HepG2 (cell line): ENCODE data around the gene MYO18B. TPM values are rescaled to one million over a fixed set of nuclear protein-coding genes. Genes with fewer than 3 reads are reported as not detected.

Experiments
- ATAC-seq: fragments of 200-7000 bp; cut with Tn5 transposase; 3 replicates; pipeline ENCODE4 v1.9.1; 2020; ENCODE audit warnings: mild to moderate bottlenecking, moderate library complexity
- BruUV-seq: library from RNA; stranded (reverse); fragments of 400-500 nt; replicated peaks from 2 replicates; lab custom pipeline; 2021; lab: Mats Ljungman, UMichigan
- CTCF ChIA-PET: fragments of 300-600 bp; formaldehyde crosslinking; extraction: SDS; loops from one replicate; lab custom pipeline; 2021; ENCODE audit warnings: low total read pairs, inconsistent platforms, low intra/inter-chr PET ratio; lab: Yijun Ruan, JAX
- POLR2A ChIA-PET: fragments of 350-600 bp; sonication (Branson Sonifier 250); formaldehyde crosslinking; loops from one replicate; lab custom pipeline; 2020; ENCODE audit warnings: antibody characterized with exemption, inconsistent platforms; lab: Yijun Ruan, JAX
- DNase-seq: peaks from one replicate; pipeline ENCODE4 v3.0.0-alpha.2; 2015; ENCODE audit warnings: low spot score
- FAIRE-seq: peaks from 3 replicates; lab custom pipeline; 2011; peaks lifted over from hg19 to GRCh38; lab: Jason Lieb, UNC
- H2AFZ ChIP-seq: one replicate; pipeline ENCODE4 v1.6.1; 2011; ENCODE audit warnings: low read length, inconsistent platforms
- H3K27ac ChIP-seq: fragments of 300-600 bp; 3 replicates; pipeline ENCODE4 v1.8.0; 2011; ENCODE audit warnings: mixed run types, mild to moderate bottlenecking, mixed read lengths, low read length, inconsistent platforms; ENCODE audit not compliant: insufficient read depth; ENCODE audit errors: extremely low read length
- H3K27me3 ChIP-seq, 2 experiments: fragments of 200-600 bp in 1 of 2; 2 replicates in 1 of 2; 3 replicates in 1 of 2; pipeline versions ENCODE4 v1.6.0 to v1.8.0; 2011; ENCODE audit warnings: low read length in 2 of 2, mild to moderate bottlenecking in 2 of 2, moderate library complexity in 2 of 2, inconsistent platforms in 1 of 2; ENCODE audit not compliant: insufficient read depth in 2 of 2, control insufficient read depth in 1 of 2
- H3K36me3 ChIP-seq, 2 experiments: fragments of 200-600 bp in 1 of 2; replicated peaks in 1 of 2; 2 replicates in 1 of 2; 3 replicates in 1 of 2; pipeline versions ENCODE4 v1.5.1 to v1.8.0; 2011; ENCODE audit warnings: low read length in 2 of 2, inconsistent platforms in 1 of 2; ENCODE audit not compliant: insufficient read depth in 2 of 2, control insufficient read depth in 1 of 2
- H3K4me1 ChIP-seq: 2 replicates; pipeline ENCODE4 v1.5.1; 2012; ENCODE audit warnings: low read length, inconsistent platforms; ENCODE audit not compliant: insufficient read depth
- H3K4me2 ChIP-seq: 2 replicates; pipeline ENCODE4 v1.6.0; 2011; ENCODE audit warnings: low read depth, low read length, inconsistent platforms
- H3K4me3 ChIP-seq, 3 experiments: fragments of 200-600 bp in 1 of 3; sonication (generic), shearing (Covaris generic) in 1 of 3; replicated peaks in 1 of 3; 2 replicates each; pipeline ENCODE4 v1.5.1; 2011 to 2016; ENCODE audit warnings: low read length in 3 of 3, inconsistent platforms in 2 of 3, low read depth in 2 of 3, mild to moderate bottlenecking in 2 of 3, control low read depth in 1 of 3, mixed read lengths in 1 of 3; ENCODE audit not compliant: insufficient read depth in 1 of 3
- H3K79me2 ChIP-seq: one replicate; pipeline ENCODE4 v1.6.1; 2011; ENCODE audit warnings: low read length, inconsistent platforms; ENCODE audit not compliant: insufficient read depth
- H3K9ac ChIP-seq: 2 replicates; pipeline ENCODE4 v1.6.0; 2011; ENCODE audit warnings: mild to moderate bottlenecking, low read depth, low read length, inconsistent platforms; ENCODE audit not compliant: insufficient read depth
- H3K9me3 ChIP-seq: 2 replicates; pipeline ENCODE4 v1.5.1; 2012; ENCODE audit warnings: mild to moderate bottlenecking, low read length
- H4K20me1 ChIP-seq: 2 replicates; pipeline ENCODE4 v1.6.0; 2011; ENCODE audit warnings: inconsistent platforms, mild to moderate bottlenecking, low read length, moderate library complexity; ENCODE audit not compliant: insufficient read depth
- BCL3 ChIP-seq: sonication (generic); formaldehyde crosslinking; IDR thresholded peaks from 2 replicates; pipeline ENCODE4 v1.5.1; 2020; ENCODE audit warnings: mild to moderate bottlenecking, missing genetic modification reagents, moderate library complexity
- GTF2F1 ChIP-seq: fragments of 150-350 bp; IDR thresholded peaks from 2 replicates; pipeline ENCODE4 v1.6.1; 2014; ENCODE audit warnings: low read length
- GZF1 ChIP-seq: sonication (generic); formaldehyde crosslinking; IDR thresholded peaks from 2 replicates; pipeline ENCODE4 v1.5.1; 2020; ENCODE audit warnings: mild to moderate bottlenecking, missing genetic modification reagents
- HOXA5 ChIP-seq: sonication (generic); formaldehyde crosslinking; IDR thresholded peaks from 2 replicates; pipeline ENCODE4 v1.4.0; 2020; ENCODE audit warnings: missing genetic modification reagents
- KLF12 ChIP-seq: sonication (generic); formaldehyde crosslinking; IDR thresholded peaks from 2 replicates; pipeline ENCODE4 v1.4.0; 2020; ENCODE audit warnings: missing genetic modification reagents, borderline replicate concordance
- NR0B2 ChIP-seq: sonication (generic); formaldehyde crosslinking; IDR thresholded peaks from 2 replicates; pipeline ENCODE4 v1.4.0; 2020; ENCODE audit warnings: mild to moderate bottlenecking, missing genetic modification reagents
- PHF21A ChIP-seq: sonication (generic); formaldehyde crosslinking; IDR thresholded peaks from 2 replicates; pipeline ENCODE4 v1.5.0; 2020; ENCODE audit warnings: mild to moderate bottlenecking, missing genetic modification reagents
- PREB ChIP-seq: sonication (generic); formaldehyde crosslinking; IDR thresholded peaks from 2 replicates; pipeline ENCODE4 v1.4.0; 2020; ENCODE audit warnings: missing genetic modification reagents
- SOX6 ChIP-seq, 2 experiments: fragments of 450-650 bp in 1 of 2; sonication (generic) in 1 of 2; formaldehyde crosslinking in 1 of 2; IDR thresholded peaks; 2 replicates each; pipeline versions ENCODE4 v1.4.0 to v1.6.1; 2017 to 2020; ENCODE audit warnings: antibody characterized with exemption in 1 of 2, mild to moderate bottlenecking in 1 of 2, missing genetic modification reagents in 1 of 2
- TBX2 ChIP-seq: sonication (generic); formaldehyde crosslinking; IDR thresholded peaks from 2 replicates; pipeline ENCODE4 v1.5.0; 2020; ENCODE audit warnings: missing genetic modification reagents, mild to moderate bottlenecking, borderline replicate concordance
- THRA ChIP-seq: sonication (generic); formaldehyde crosslinking; IDR thresholded peaks from 2 replicates; pipeline ENCODE4 v1.4.0; 2020; ENCODE audit warnings: missing genetic modification reagents, borderline replicate concordance
- ZNF672 ChIP-seq: sonication (generic); formaldehyde crosslinking; IDR thresholded peaks from 2 replicates; pipeline ENCODE4 v1.8.1; 2022; ENCODE audit warnings: missing genetic modification reagents
- ZNF784 ChIP-seq: sonication (generic); formaldehyde crosslinking; IDR thresholded peaks from 2 replicates; pipeline ENCODE4 v1.5.1; 2020; ENCODE audit warnings: missing genetic modification reagents, mild to moderate bottlenecking, borderline replicate concordance
- ZNF879 ChIP-seq: sonication (generic); formaldehyde crosslinking; IDR thresholded peaks from 2 replicates; pipeline ENCODE4 v1.8.1; 2023; ENCODE audit warnings: missing genetic modification reagents
- WGBS: methylation state at CpG from one replicate; pipeline ENCODE4 v1.1.6; 2017; ENCODE audit warnings: low lambda C conversion rate; 5-methylcytosine and 5-hydroxymethylcytosine counted together
- in situ Hi-C: cut with HindIII; loops from 2 replicates; pipeline ENCODE4 v1.10.0; 2017; ENCODE audit warnings: low pct_unique_long_range_greater_than_20kb; ENCODE audit not compliant: extremely low pct_ligation_motif_present
- intact Hi-C: fragments of 100-400 bp; cut with micrococcal nuclease; formaldehyde crosslinking; loops from one replicate; pipeline ENCODE4 v1.10.0; 2022; ENCODE audit not compliant: unreplicated experiment
- polyA plus RNA-seq, 8 experiments: library from polyadenylated mRNA; depleted of rRNA in 3 of 8; stranded (reverse) in 7 of 8; unstranded in 1 of 8; fragments of >200 nt; fragmentation: Illumina TruSeq in 4 of 8; extraction: Trizol in 4 of 8; gene quantifications; 2 replicates each; pipeline versions ENCODE4 v1.2.1 to v1.2.3, GENCODE V29; 2011 to 2016; ENCODE audit warnings: low read depth in 4 of 8, missing spikeins in 1 of 8, mixed read lengths in 1 of 8; ENCODE audit not compliant: insufficient read depth in 1 of 8
- total RNA-seq, 5 experiments: library from RNA; depleted of rRNA; stranded (reverse); fragments of >200 nt; fragmentation: Illumina TruSeq; extraction: Trizol; gene quantifications; 2 replicates each; pipeline ENCODE4 v1.2.3, GENCODE V29; 2016; ENCODE audit warnings: low read depth in 1 of 5

The MYO18B gene
- total and polyA plus RNA-seq, 2 of the 13 experiments (the other 11 are each of a cell fraction or from before 2014, with no cell fraction given), result 0.01 TPM; not detected in 1

- Histone ChIP-seq H3K79me2 (no peaks in the 10 kb centered on the region), H3K4me3 (no peak overlapping the region), H3K4me1 (peaks cover 34% of the 10 kb centered on the region), H3K27me3 (peaks cover 1 to 6% of the 10 kb centered on the region in 2 experiments; a peak in 3 of 5 replicates), H2AFZ (no peak overlapping the region), H3K4me2 (no peak overlapping the region), H3K27ac (no peak overlapping the region), H3K9me3 (peaks cover 18% of the 10 kb centered on the region), H3K36me3 (no peaks in the 10 kb centered on the region), H4K20me1 (no peaks in the 10 kb centered on the region), H3K9ac (no peak overlapping the region)
- no TSS peak for BruUV-seq
- ATAC-seq, result no peak
- WGBS, result 53% methylated on average over 7 of the region's 7 CpGs
- DNase-seq, result no peak
- TF ChIP-seq BCL3 (CRISPR knock-in tag) (no peak), PREB (CRISPR knock-in tag) (no peak), ZNF879 (CRISPR knock-in tag) (no peak), GTF2F1 (no peak), KLF12 (CRISPR knock-in tag) (no peak), GZF1 (CRISPR knock-in tag) (no peak), PHF21A (no peak), ZNF672 (CRISPR knock-in tag) (no peak), NR0B2 (CRISPR knock-in tag) (no peak), HOXA5 (CRISPR knock-in tag) (no peak), ZNF784 (CRISPR knock-in tag) (no peak), TBX2 (no peak), SOX6 (IDR thresholded peaks at IDR 0.05) (no peak), SOX6 (CRISPR knock-in tag; IDR thresholded peaks at IDR 0.05) (no peak), THRA (CRISPR knock-in tag) (no peak)
- intact Hi-C loops (no loop called here), in situ Hi-C loops (no loop called here)
- FAIRE-seq, result no peak
- ChIA-PET POLR2A (no interaction called here), CTCF (no interaction called here)
Observed at GRCh38 chr22:25763239-25763777, 21.3 kb downstream of the MYO18B start.
